Neural crest cell (in vitro differentiated cells): ENCODE results near the gene EEF1E1. TPM values are rescaled to one million over a fixed set of nuclear protein-coding genes. Genes with fewer than 3 reads are reported as not detected.

ENCODE experiments used
- DNase-seq: peaks from one replicate; pipeline ENCODE4 v3.0.0; 2021; ENCODE audit warnings: low read depth, mixed read lengths, low spot score
- H3K27ac Mint-ChIP-seq: one replicate; pipeline ENCODE4 v1.8.0; 2021; ENCODE audit warnings: mild to moderate bottlenecking, mixed read lengths; ENCODE audit not compliant: unreplicated experiment
- H3K27me3 Mint-ChIP-seq: 2 replicates; pipeline ENCODE4 v1.8.0; 2021; ENCODE audit warnings: low read depth, mild to moderate bottlenecking, mixed read lengths
- H3K36me3 Mint-ChIP-seq: 2 replicates; pipeline ENCODE4 v1.8.0; 2021; ENCODE audit warnings: low read depth, mild to moderate bottlenecking, mixed read lengths
- H3K4me1 Mint-ChIP-seq: 2 replicates; pipeline ENCODE4 v1.8.0; 2021; ENCODE audit warnings: mixed read lengths
- H3K4me3 Mint-ChIP-seq: one replicate; pipeline ENCODE4 v1.8.0; 2021; ENCODE audit warnings: mild to moderate bottlenecking, mixed read lengths
- H3K9me3 Mint-ChIP-seq: 2 replicates; pipeline ENCODE4 v1.8.0; 2021; ENCODE audit warnings: mixed read lengths
- total RNA-seq: library from RNA; stranded (reverse); gene quantifications from 2 replicates; pipeline ENCODE4 v1.2.1, GENCODE V29; 2021
- TF ChIP-seq, protein P1 (sequence below): fragments of 200-600 bp; sonication (generic); conservative IDR thresholded peaks from 2 replicates; pipeline ENCODE4 v1.5.0; 2021; ENCODE audit warnings: antibody characterized with exemption, mild to moderate bottlenecking

The EEF1E1 gene
- total RNA-seq, 1 donor from 2014 or later = 49.9 TPM

GRCh38 chr6:8030920-8031319 is 71.4 kb downstream of the EEF1E1 start:
- Mint-ChIP-seq H3K27ac (no peak overlapping the region), H3K4me3 (no peak overlapping the region), H3K27me3 (no peaks in the 10 kb centered on the region), H3K9me3 (peaks cover 25% of the 10 kb centered on the region), H3K36me3 (peaks cover 40% of the 10 kb centered on the region), H3K4me1 (peaks cover 19% of the 10 kb centered on the region)
- TF ChIP-seq, protein P1, sequence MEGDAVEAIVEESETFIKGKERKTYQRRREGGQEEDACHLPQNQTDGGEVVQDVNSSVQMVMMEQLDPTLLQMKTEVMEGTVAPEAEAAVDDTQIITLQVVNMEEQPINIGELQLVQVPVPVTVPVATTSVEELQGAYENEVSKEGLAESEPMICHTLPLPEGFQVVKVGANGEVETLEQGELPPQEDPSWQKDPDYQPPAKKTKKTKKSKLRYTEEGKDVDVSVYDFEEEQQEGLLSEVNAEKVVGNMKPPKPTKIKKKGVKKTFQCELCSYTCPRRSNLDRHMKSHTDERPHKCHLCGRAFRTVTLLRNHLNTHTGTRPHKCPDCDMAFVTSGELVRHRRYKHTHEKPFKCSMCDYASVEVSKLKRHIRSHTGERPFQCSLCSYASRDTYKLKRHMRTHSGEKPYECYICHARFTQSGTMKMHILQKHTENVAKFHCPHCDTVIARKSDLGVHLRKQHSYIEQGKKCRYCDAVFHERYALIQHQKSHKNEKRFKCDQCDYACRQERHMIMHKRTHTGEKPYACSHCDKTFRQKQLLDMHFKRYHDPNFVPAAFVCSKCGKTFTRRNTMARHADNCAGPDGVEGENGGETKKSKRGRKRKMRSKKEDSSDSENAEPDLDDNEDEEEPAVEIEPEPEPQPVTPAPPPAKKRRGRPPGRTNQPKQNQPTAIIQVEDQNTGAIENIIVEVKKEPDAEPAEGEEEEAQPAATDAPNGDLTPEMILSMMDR = no peak
- DNase-seq = no peak

Other genes with a start within 250 kb of the EEF1E1 start
- gene TXNDC5, start 191.8 kb downstream of the EEF1E1 start, total RNA-seq = 101 and 104 TPM in 2 replicates
- 21.9 and 23.2 TPM in 2 replicates for gene BLOC1S5, start 38.2 kb downstream of the EEF1E1 start, total RNA-seq